IMR-90 (cell line): Measurements from ENCODE around the gene TDP2. TPM values are rescaled to one million over a fixed set of nuclear protein-coding genes. Genes with fewer than 3 reads are reported as not detected.

ENCODE experiments used
- ATAC-seq: fragments of 200-7000 bp; cut with Tn5 transposase; 2 replicates; pipeline ENCODE4 v1.9.1; 2020; ENCODE audit warnings: low read depth, mild to moderate bottlenecking, moderate library complexity
- BruUV-seq: library from RNA; stranded (reverse); fragments of 400-500 nt; replicated peaks from 2 replicates; lab custom pipeline; 2021; lab: Mats Ljungman, UMichigan
- CTCF ChIA-PET: fragments of 300-600 bp; formaldehyde crosslinking; extraction: SDS; loops from one replicate; lab custom pipeline; 2021; ENCODE audit warnings: antibody characterized with exemption; lab: Yijun Ruan, JAX
- POLR2A ChIA-PET: fragments of 300-600 bp; sonication (Branson Sonifier 250); formaldehyde crosslinking; loops from one replicate; lab custom pipeline; 2022; ENCODE audit warnings: antibody characterized with exemption; ENCODE audit not compliant: unreplicated experiment; lab: Charles Lee
- DNase-seq: peaks from one replicate; pipeline ENCODE4 v3.0.0; 2013
- H2AFZ ChIP-seq: replicated peaks from 2 replicates; pipeline ENCODE3; 2013; ENCODE audit warnings: low read length, mild to moderate bottlenecking; ENCODE audit not compliant: poor library complexity
- H2AK5ac ChIP-seq: 2 replicates; pipeline ENCODE4 v1.6.1; 2013; ENCODE audit warnings: low read depth, low read length, inconsistent platforms
- H2AK9ac ChIP-seq: replicated peaks from 2 replicates; pipeline ENCODE3; 2013; ENCODE audit warnings: mild to moderate bottlenecking, low read depth, low read length, moderate library complexity; ENCODE audit not compliant: poor library complexity
- H2BK120ac ChIP-seq: 2 replicates; pipeline ENCODE4 v1.6.1; 2013; ENCODE audit warnings: low read depth, low read length, inconsistent platforms
- H2BK15ac ChIP-seq: 3 replicates; pipeline ENCODE4 v1.6.1; 2013; ENCODE audit warnings: low read depth, low read length, inconsistent platforms
- H2BK20ac ChIP-seq: 2 replicates; pipeline ENCODE4 v1.6.1; 2013; ENCODE audit warnings: low read depth, mild to moderate bottlenecking, inconsistent platforms, low read length, moderate library complexity
- H2BK5ac ChIP-seq: 2 replicates; pipeline ENCODE4 v1.6.1; 2013; ENCODE audit warnings: mild to moderate bottlenecking, low read depth, low read length, inconsistent platforms; ENCODE audit not compliant: poor library complexity, severe bottlenecking
- H3K14ac ChIP-seq: replicated peaks from 2 replicates; pipeline ENCODE4 v1.6.1; 2013; ENCODE audit warnings: low read depth, low read length, inconsistent platforms
- H3K18ac ChIP-seq: 2 replicates; pipeline ENCODE4 v1.6.1; 2013; ENCODE audit warnings: low read depth, low read length, control low read depth
- H3K23ac ChIP-seq: 2 replicates; pipeline ENCODE4 v1.6.1; 2013; ENCODE audit warnings: low read depth, low read length, inconsistent platforms
- H3K27ac ChIP-seq: 2 replicates; pipeline ENCODE4 v1.5.1; 2013; ENCODE audit warnings: mild to moderate bottlenecking, control low read depth, low read length; ENCODE audit not compliant: insufficient read depth
- H3K27me3 ChIP-seq: 2 replicates; pipeline ENCODE4 v1.6.1; 2013; ENCODE audit warnings: low read length; ENCODE audit not compliant: control insufficient read depth, insufficient read depth
- H3K36me3 ChIP-seq: 2 replicates; pipeline ENCODE4 v1.6.1; 2013; ENCODE audit warnings: low read length, mixed read lengths; ENCODE audit not compliant: control insufficient read depth, insufficient read depth
- H3K4ac ChIP-seq: 2 replicates; pipeline ENCODE4 v1.6.1; 2013; ENCODE audit warnings: low read depth, low read length, inconsistent platforms
- H3K4me1 ChIP-seq: 2 replicates; pipeline ENCODE4 v1.6.1; 2013; ENCODE audit warnings: low read length, mixed read lengths; ENCODE audit not compliant: control insufficient read depth, insufficient read depth
- H3K4me2 ChIP-seq: 2 replicates; pipeline ENCODE4 v1.6.1; 2013; ENCODE audit warnings: low read depth, mild to moderate bottlenecking, control low read depth, low read length, moderate library complexity
- H3K4me3 ChIP-seq: 2 replicates; pipeline ENCODE4 v1.5.1; 2013; ENCODE audit warnings: low read depth, mild to moderate bottlenecking, control low read depth, low read length, moderate library complexity; ENCODE audit not compliant: insufficient read depth
- H3K56ac ChIP-seq: 2 replicates; pipeline ENCODE4 v1.6.1; 2013; ENCODE audit warnings: low read length, inconsistent platforms; ENCODE audit not compliant: insufficient read depth; ENCODE audit errors: extremely low read depth
- H3K79me1 ChIP-seq, 2 experiments: 2 replicates each; pipeline ENCODE4 v1.6.1; 2013; ENCODE audit warnings: low read length in 2 of 2, inconsistent platforms in 1 of 2, low read depth in 1 of 2
- H3K9ac ChIP-seq: 2 replicates; pipeline ENCODE4 v1.6.1; 2013; ENCODE audit warnings: low read depth, low read length, control low read depth
- H3K9me1 ChIP-seq: 2 replicates; pipeline ENCODE4 v1.6.1; 2013; ENCODE audit warnings: low read length, inconsistent platforms; ENCODE audit not compliant: insufficient read depth
- H3K9me3 ChIP-seq: 2 replicates; pipeline ENCODE4 v1.6.1; 2013; ENCODE audit warnings: low read length; ENCODE audit not compliant: control insufficient read depth, insufficient read depth
- H4K20me1 ChIP-seq: 2 replicates; pipeline ENCODE4 v1.6.1; 2013; ENCODE audit warnings: low read length, inconsistent platforms; ENCODE audit not compliant: insufficient read depth
- H4K5ac ChIP-seq: 2 replicates; pipeline ENCODE4 v1.6.1; 2013; ENCODE audit warnings: mild to moderate bottlenecking, low read depth, low read length, control low read depth
- H4K8ac ChIP-seq, 2 experiments: 2 replicates each; pipeline ENCODE4 v1.6.1; 2013; ENCODE audit warnings: low read depth in 2 of 2, low read length in 2 of 2, control low read depth in 1 of 2, inconsistent platforms in 1 of 2
- H4K91ac ChIP-seq: 2 replicates; pipeline ENCODE4 v1.6.1; 2013; ENCODE audit warnings: low read depth, low read length, inconsistent platforms; ENCODE audit not compliant: insufficient read depth
- BHLHE40 ChIP-seq: fragments of 150-350 bp; IDR thresholded peaks from 2 replicates; pipeline ENCODE4 v1.6.1; 2016; ENCODE audit warnings: mild to moderate bottlenecking, low read depth, low read length
- CEBPB ChIP-seq: IDR thresholded peaks from 2 replicates; pipeline ENCODE4 v1.6.1; 2012; ENCODE audit warnings: low read depth, low read length, improper control_type of control experiment
- CHD1 ChIP-seq: IDR thresholded peaks from 2 replicates; pipeline ENCODE4 v1.6.1; 2012; ENCODE audit warnings: low read depth, low read length, improper control_type of control experiment
- FOS ChIP-seq: fragments of 150-350 bp; IDR thresholded peaks from 2 replicates; pipeline ENCODE4 v1.6.1; 2016; ENCODE audit warnings: low read depth, low read length
- MAFK ChIP-seq: IDR thresholded peaks from 2 replicates; pipeline ENCODE4 v1.6.1; 2012; ENCODE audit warnings: low read depth, low read length, improper control_type of control experiment
- MAZ ChIP-seq: IDR thresholded peaks from 2 replicates; pipeline ENCODE4 v1.6.1; 2012; ENCODE audit warnings: low read depth, mild to moderate bottlenecking, low read length, improper control_type of control experiment, moderate library complexity, borderline replicate concordance
- MXI1 ChIP-seq: IDR thresholded peaks from 2 replicates; pipeline ENCODE4 v1.6.1; 2012; ENCODE audit warnings: low read depth, mild to moderate bottlenecking, low read length, moderate library complexity, borderline replicate concordance
- NFE2L2 ChIP-seq: fragments of 150-350 bp; IDR thresholded peaks from 2 replicates; pipeline ENCODE4 v1.6.1; 2016; ENCODE audit warnings: low read depth, mild to moderate bottlenecking, low read length
- POLR2A ChIP-seq: IDR thresholded peaks from 2 replicates; pipeline ENCODE4 v1.6.1; 2012; ENCODE audit warnings: mild to moderate bottlenecking, low read depth, low read length
- RAD21 ChIP-seq: IDR thresholded peaks from 2 replicates; pipeline ENCODE4 v1.6.1; 2012; ENCODE audit warnings: low read length, improper control_type of control experiment
- RCOR1 ChIP-seq: IDR thresholded peaks from 2 replicates; pipeline ENCODE4 v1.6.1; 2012; ENCODE audit warnings: mild to moderate bottlenecking, low read length, improper control_type of control experiment; ENCODE audit not compliant: insufficient replicate concordance
- RFX5 ChIP-seq: IDR thresholded peaks from 2 replicates; pipeline ENCODE4 v1.8.0; 2012; ENCODE audit warnings: low read depth, mild to moderate bottlenecking, low read length, moderate library complexity
- SMC3 ChIP-seq: fragments of 150-350 bp; IDR thresholded peaks from 2 replicates; pipeline ENCODE4 v1.6.1; 2016; ENCODE audit warnings: low read depth, mild to moderate bottlenecking, antibody characterized with exemption, low read length, moderate library complexity
- WGBS, 2 experiments: methylation state at CpG; one replicate each; pipeline versions ENCODE4 v1.1.5 to v1.1.7; 2013; ENCODE audit warnings: missing lambda C conversion rate in 2 of 2; ENCODE audit not compliant: insufficient read length in 1 of 2; ENCODE audit errors: extremely low coverage in 2 of 2; 5-methylcytosine and 5-hydroxymethylcytosine counted together
- dilution Hi-C: fragments of 300-500 bp; cut with HindIII; formaldehyde crosslinking; loops from one replicate; pipeline ENCODE4 v1.14.3; 2018; ENCODE audit warnings: low sequenced_read_pairs; ENCODE audit not compliant: unreplicated experiment
- in situ Hi-C: fragments of 300-500 bp; cut with MboI; formaldehyde crosslinking; loops from 3 replicates; pipeline ENCODE4 v1.14.3; 2019; ENCODE audit warnings: low sequenced_read_pairs, inconsistent platforms, mixed read lengths
- intact Hi-C: fragments of 100-400 bp; cut with micrococcal nuclease; formaldehyde crosslinking; loops from 2 replicates; pipeline ENCODE4 v1.10.0; 2022
- polyA plus RNA-seq, 3 experiments: library from polyadenylated mRNA; depleted of rRNA; stranded (reverse); fragments of >200 nt; gene quantifications; 2 replicates each; pipeline ENCODE4 v1.2.3, GENCODE V29; 2012; ENCODE audit warnings: low replicate concordance in 1 of 3
- total RNA-seq: library from RNA; depleted of rRNA; stranded (reverse); fragments of >200 nt; gene quantifications from 2 replicates; pipeline ENCODE4 v1.2.3, GENCODE V29; 2012
- TF ChIP-seq, protein P1 (sequence below): conservative IDR thresholded peaks from 2 replicates; pipeline ENCODE4 v1.5.1; 2012; ENCODE audit warnings: mild to moderate bottlenecking, low read depth, low read length, improper control_type of control experiment
- TF ChIP-seq, protein P2 (sequence below): fragments of 150-350 bp; IDR thresholded peaks from 2 replicates; pipeline ENCODE4 v1.6.1; 2017; ENCODE audit warnings: mild to moderate bottlenecking, antibody characterized with exemption, low read length, low read depth
- TF ChIP-seq, protein P3 (sequence below): fragments of 150-350 bp; IDR thresholded peaks from 2 replicates; pipeline ENCODE4 v1.6.1; 2016; ENCODE audit warnings: low read depth, mild to moderate bottlenecking, low read length, moderate library complexity, borderline replicate concordance

TDP2 gene
- total and polyA plus RNA-seq, 2 of the 4 experiments (the other 2 are of a cell fraction) = 13.6 to 22.8 TPM

DNA sequence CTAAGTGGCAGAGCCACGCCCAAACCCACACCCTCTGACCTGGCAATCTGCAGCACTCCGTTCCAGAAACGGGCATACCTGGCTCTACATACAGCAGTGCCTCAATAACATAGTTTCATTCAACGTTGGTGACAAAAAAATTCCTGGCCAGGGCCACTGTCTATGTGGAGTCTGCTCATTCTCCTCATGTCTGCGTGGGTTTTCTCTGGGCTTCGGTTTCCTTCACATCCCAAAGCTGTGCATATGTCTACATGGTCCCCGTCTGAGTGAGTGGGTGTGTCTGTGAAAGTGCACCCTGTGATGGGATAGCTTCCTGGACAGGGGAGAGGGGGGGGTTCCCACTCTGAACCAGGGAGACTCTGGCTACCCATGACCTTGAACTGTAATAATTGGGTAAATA is 22.8 kb downstream of the TDP2 start:
- no peak overlapping the region for H2BK20ac ChIP-seq
- no peaks in the 10 kb centered on the region for H3K9me3 ChIP-seq
- H3K36me3 ChIP-seq = no peaks in the 10 kb centered on the region
- no peak overlapping the region for H4K91ac ChIP-seq
- H3K4me3 ChIP-seq = no peak overlapping the region
- no peaks in the 10 kb centered on the region for H3K4me1 ChIP-seq
- no peaks in the 10 kb centered on the region for H3K9me1 ChIP-seq
- dilution Hi-C loops (no loop called here), intact Hi-C loops (no loop called here), in situ Hi-C loops (no loop called here)
- no CpG with 5 or more reads among the region's 7 CpGs for WGBS, 2 experiments
- no peak overlapping the region for H3K56ac ChIP-seq
- peaks cover 11% of the 10 kb centered on the region for H3K27me3 ChIP-seq
- H2AFZ ChIP-seq = no peak overlapping the region
- no peak overlapping the region for H2AK5ac ChIP-seq
- no peak overlapping the region for H3K14ac ChIP-seq
- H3K4ac ChIP-seq = no peak overlapping the region
- BruUV-seq = no TSS peak
- H2BK5ac ChIP-seq = no peak overlapping the region
- CTCF ChIA-PET = no interaction called here
- no peaks in the 10 kb centered on the region for H4K20me1 ChIP-seq
- POLR2A ChIA-PET = interaction anchor here (0.6 kb wide), 1 partner anchor 14 kb away, joined by 4 read pairs; no protein-coding TSS in a partner anchor
- DNase-seq (no peak), ATAC-seq (no peak)
- H3K79me1 ChIP-seq = no peaks in the 10 kb centered on the region
- H3K23ac ChIP-seq = no peak overlapping the region
- H3K9ac ChIP-seq = no peak overlapping the region
- TF ChIP-seq RAD21 (no peak), SMC3 (no peak), FOS (no peak), POLR2A (no peak), MAFK (no peak), BHLHE40 (no peak), CHD1 (no peak), CEBPB (no peak), NFE2L2 (no peak), RCOR1 (no peak), RFX5 (no peak), MAZ (no peak), MXI1 (no peak)
- TF ChIP-seq, protein P1, sequence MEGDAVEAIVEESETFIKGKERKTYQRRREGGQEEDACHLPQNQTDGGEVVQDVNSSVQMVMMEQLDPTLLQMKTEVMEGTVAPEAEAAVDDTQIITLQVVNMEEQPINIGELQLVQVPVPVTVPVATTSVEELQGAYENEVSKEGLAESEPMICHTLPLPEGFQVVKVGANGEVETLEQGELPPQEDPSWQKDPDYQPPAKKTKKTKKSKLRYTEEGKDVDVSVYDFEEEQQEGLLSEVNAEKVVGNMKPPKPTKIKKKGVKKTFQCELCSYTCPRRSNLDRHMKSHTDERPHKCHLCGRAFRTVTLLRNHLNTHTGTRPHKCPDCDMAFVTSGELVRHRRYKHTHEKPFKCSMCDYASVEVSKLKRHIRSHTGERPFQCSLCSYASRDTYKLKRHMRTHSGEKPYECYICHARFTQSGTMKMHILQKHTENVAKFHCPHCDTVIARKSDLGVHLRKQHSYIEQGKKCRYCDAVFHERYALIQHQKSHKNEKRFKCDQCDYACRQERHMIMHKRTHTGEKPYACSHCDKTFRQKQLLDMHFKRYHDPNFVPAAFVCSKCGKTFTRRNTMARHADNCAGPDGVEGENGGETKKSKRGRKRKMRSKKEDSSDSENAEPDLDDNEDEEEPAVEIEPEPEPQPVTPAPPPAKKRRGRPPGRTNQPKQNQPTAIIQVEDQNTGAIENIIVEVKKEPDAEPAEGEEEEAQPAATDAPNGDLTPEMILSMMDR = no peak
- TF ChIP-seq, protein P2, sequence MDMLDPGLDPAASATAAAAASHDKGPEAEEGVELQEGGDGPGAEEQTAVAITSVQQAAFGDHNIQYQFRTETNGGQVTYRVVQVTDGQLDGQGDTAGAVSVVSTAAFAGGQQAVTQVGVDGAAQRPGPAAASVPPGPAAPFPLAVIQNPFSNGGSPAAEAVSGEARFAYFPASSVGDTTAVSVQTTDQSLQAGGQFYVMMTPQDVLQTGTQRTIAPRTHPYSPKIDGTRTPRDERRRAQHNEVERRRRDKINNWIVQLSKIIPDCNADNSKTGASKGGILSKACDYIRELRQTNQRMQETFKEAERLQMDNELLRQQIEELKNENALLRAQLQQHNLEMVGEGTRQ = no peak
- TF ChIP-seq, protein P3, sequence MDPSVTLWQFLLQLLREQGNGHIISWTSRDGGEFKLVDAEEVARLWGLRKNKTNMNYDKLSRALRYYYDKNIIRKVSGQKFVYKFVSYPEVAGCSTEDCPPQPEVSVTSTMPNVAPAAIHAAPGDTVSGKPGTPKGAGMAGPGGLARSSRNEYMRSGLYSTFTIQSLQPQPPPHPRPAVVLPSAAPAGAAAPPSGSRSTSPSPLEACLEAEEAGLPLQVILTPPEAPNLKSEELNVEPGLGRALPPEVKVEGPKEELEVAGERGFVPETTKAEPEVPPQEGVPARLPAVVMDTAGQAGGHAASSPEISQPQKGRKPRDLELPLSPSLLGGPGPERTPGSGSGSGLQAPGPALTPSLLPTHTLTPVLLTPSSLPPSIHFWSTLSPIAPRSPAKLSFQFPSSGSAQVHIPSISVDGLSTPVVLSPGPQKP = no peak
- no peak overlapping the region for H3K4me2 ChIP-seq
- H2AK9ac ChIP-seq = no peak overlapping the region
- H3K18ac ChIP-seq = no peak overlapping the region
- H2BK120ac ChIP-seq = no peak overlapping the region
- no peak overlapping the region for H3K27ac ChIP-seq
- H2BK15ac ChIP-seq = no peak overlapping the region
- no peak overlapping the region for H4K8ac ChIP-seq
- H4K5ac ChIP-seq = no peak overlapping the region
